SK-N-SH treated with all-trans-retinoic acid at 6 μM for 48 hours (cell line): ENCODE results near the gene KIAA0825.

ENCODE experiments used
- ATAC-seq: fragments of 200-7000 bp; cut with Tn5 transposase; 3 replicates; pipeline ENCODE4 v1.9.1; 2020; ENCODE audit warnings: mild to moderate bottlenecking, moderate library complexity
- ARNTL ChIP-seq: fragments of 450-650 bp; formaldehyde crosslinking; IDR thresholded peaks from 2 replicates; pipeline ENCODE4 v1.5.0; 2020; ENCODE audit warnings: low read depth, mild to moderate bottlenecking, moderate library complexity, borderline replicate concordance
- CREB5 ChIP-seq: fragments of 250-450 bp; sonication (Bioruptor Pico); IDR thresholded peaks from 2 replicates; pipeline ENCODE4 v1.5.1; 2020; ENCODE audit warnings: low read depth, mild to moderate bottlenecking, moderate library complexity
- CSDC2 ChIP-seq: fragments of 250-450 bp; sonication (Bioruptor Pico); IDR thresholded peaks from 2 replicates; pipeline ENCODE4 v1.5.0; 2020; ENCODE audit warnings: mild to moderate bottlenecking, moderate library complexity
- ESRRG ChIP-seq: fragments of 250-450 bp; sonication (Bioruptor Pico); IDR thresholded peaks from 2 replicates; pipeline ENCODE4 v1.6.1; 2021; ENCODE audit warnings: mild to moderate bottlenecking
- GLIS3 ChIP-seq: fragments of 250-450 bp; sonication (Bioruptor Pico); IDR thresholded peaks from 2 replicates; pipeline ENCODE4 v1.5.0; 2020; ENCODE audit warnings: mild to moderate bottlenecking, moderate library complexity
- ISL1 ChIP-seq: fragments of 250-450 bp; sonication (Bioruptor Pico); IDR thresholded peaks from 2 replicates; pipeline ENCODE4 v2.1.2; 2022; ENCODE audit warnings: mild to moderate bottlenecking, moderate library complexity
- OSR1 ChIP-seq: fragments of 250-450 bp; sonication (Bioruptor Pico); IDR thresholded peaks from 2 replicates; pipeline ENCODE4 v1.8.0; 2022; ENCODE audit warnings: moderate library complexity, mild to moderate bottlenecking, inconsistent platforms
- PPARA ChIP-seq: fragments of 250-450 bp; sonication (Bioruptor Pico); IDR thresholded peaks from 2 replicates; pipeline ENCODE4 v1.5.0; 2020; ENCODE audit warnings: mild to moderate bottlenecking, borderline replicate concordance
- RARB ChIP-seq: fragments of 250-450 bp; sonication (Bioruptor Pico); IDR thresholded peaks from 2 replicates; pipeline ENCODE4 v1.8.0; 2021; ENCODE audit warnings: mild to moderate bottlenecking, moderate library complexity
- TCF4 ChIP-seq: fragments of 250-450 bp; sonication (Bioruptor Pico); IDR thresholded peaks from 2 replicates; pipeline ENCODE4 v1.8.0; 2021; ENCODE audit warnings: mild to moderate bottlenecking, moderate library complexity, borderline replicate concordance
- TOX ChIP-seq: fragments of 250-450 bp; sonication (Bioruptor Pico); IDR thresholded peaks from 2 replicates; pipeline ENCODE4 v1.8.0; 2021; ENCODE audit warnings: mild to moderate bottlenecking, moderate library complexity, borderline replicate concordance
- TSHZ2 ChIP-seq: fragments of 250-450 bp; sonication (Bioruptor Pico); IDR thresholded peaks from 2 replicates; pipeline ENCODE4 v1.5.0; 2020; ENCODE audit warnings: mild to moderate bottlenecking, moderate library complexity
- ZC3H10 ChIP-seq: fragments of 250-450 bp; sonication (Bioruptor Pico); IDR thresholded peaks from 2 replicates; pipeline ENCODE4 v1.5.1; 2021; ENCODE audit warnings: mild to moderate bottlenecking, moderate library complexity
- ZFP3 ChIP-seq: fragments of 250-450 bp; sonication (Bioruptor Pico); IDR thresholded peaks from 2 replicates; pipeline ENCODE4 v1.5.0; 2020; ENCODE audit warnings: mild to moderate bottlenecking, moderate library complexity
- ZFP30 ChIP-seq: fragments of 450-650 bp; formaldehyde crosslinking; IDR thresholded peaks from 2 replicates; pipeline ENCODE4 v1.5.0; 2022; ENCODE audit warnings: mild to moderate bottlenecking, moderate library complexity
- ZNF565 ChIP-seq: fragments of 450-650 bp; formaldehyde crosslinking; conservative IDR thresholded peaks from 2 replicates; pipeline ENCODE4 v1.5.0; 2020; ENCODE audit warnings: low read depth, mild to moderate bottlenecking, moderate library complexity
- ZNF70 ChIP-seq: fragments of 450-650 bp; formaldehyde crosslinking; IDR thresholded peaks from 2 replicates; pipeline ENCODE4 v1.5.0; 2020; ENCODE audit warnings: mild to moderate bottlenecking, moderate library complexity
- ZNF8 ChIP-seq: fragments of 450-650 bp; formaldehyde crosslinking; IDR thresholded peaks from 2 replicates; pipeline ENCODE4 v1.5.0; 2020; ENCODE audit warnings: mild to moderate bottlenecking, moderate library complexity
- TF ChIP-seq, protein P1 (sequence below): fragments of 250-450 bp; sonication (Bioruptor Pico); IDR thresholded peaks from 2 replicates; pipeline ENCODE4 v1.8.0; 2020; ENCODE audit warnings: mild to moderate bottlenecking, moderate library complexity, borderline replicate concordance
- TF ChIP-seq, protein P2 (sequence below): fragments of 250-450 bp; sonication (Bioruptor Pico); IDR thresholded peaks from 2 replicates; pipeline ENCODE4 v1.5.1; 2021; ENCODE audit warnings: mild to moderate bottlenecking, moderate library complexity

Gene KIAA0825

GRCh38 chr5:94181895-94182294 is 436.5 kb downstream of the KIAA0825 start:
- peak; percentile 44; the same call in 2 of the 3 replicates for ATAC-seq
- TF ChIP-seq PPARA (CRISPR knock-in tag) (no peak), CSDC2 (CRISPR knock-in tag) (no peak), ZNF565 (CRISPR knock-in tag) (no peak), TCF4 (no peak), ZNF8 (CRISPR knock-in tag) (no peak), ZFP30 (no peak), ISL1 (CRISPR knock-in tag) (no peak), ARNTL (CRISPR knock-in tag) (no peak), ESRRG (CRISPR knock-in tag) (no peak), GLIS3 (CRISPR knock-in tag) (no peak), ZC3H10 (CRISPR knock-in tag) (no peak)
- TF ChIP-seq, protein P1, sequence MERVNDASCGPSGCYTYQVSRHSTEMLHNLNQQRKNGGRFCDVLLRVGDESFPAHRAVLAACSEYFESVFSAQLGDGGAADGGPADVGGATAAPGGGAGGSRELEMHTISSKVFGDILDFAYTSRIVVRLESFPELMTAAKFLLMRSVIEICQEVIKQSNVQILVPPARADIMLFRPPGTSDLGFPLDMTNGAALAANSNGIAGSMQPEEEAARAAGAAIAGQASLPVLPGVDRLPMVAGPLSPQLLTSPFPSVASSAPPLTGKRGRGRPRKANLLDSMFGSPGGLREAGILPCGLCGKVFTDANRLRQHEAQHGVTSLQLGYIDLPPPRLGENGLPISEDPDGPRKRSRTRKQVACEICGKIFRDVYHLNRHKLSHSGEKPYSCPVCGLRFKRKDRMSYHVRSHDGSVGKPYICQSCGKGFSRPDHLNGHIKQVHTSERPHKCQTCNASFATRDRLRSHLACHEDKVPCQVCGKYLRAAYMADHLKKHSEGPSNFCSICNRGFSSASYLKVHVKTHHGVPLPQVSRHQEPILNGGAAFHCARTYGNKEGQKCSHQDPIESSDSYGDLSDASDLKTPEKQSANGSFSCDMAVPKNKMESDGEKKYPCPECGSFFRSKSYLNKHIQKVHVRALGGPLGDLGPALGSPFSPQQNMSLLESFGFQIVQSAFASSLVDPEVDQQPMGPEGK, result no peak

DNA sequence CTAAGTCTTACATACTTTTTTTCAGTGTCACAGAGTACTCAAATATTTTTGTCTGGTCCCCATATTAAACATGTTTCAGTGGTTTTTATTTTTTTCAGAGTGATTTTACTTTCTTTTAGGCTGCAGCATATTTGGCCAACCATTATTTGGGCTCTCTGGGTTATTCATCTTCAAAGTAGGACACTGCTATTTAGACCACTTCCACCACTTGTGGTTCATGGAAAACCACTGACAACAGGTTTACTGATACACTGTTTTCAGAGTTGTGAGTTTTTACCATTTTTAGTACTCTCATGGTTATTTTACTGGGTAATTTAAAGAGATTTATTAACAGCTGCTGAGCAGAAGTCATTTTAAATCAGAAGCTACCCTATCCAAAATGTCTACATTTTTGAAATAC is 437.6 kb downstream of the KIAA0825 start:
- ATAC-seq, result no peak
- TF ChIP-seq GLIS3 (CRISPR knock-in tag) (no peak), ZNF70 (CRISPR knock-in tag) (no peak)

DNA sequence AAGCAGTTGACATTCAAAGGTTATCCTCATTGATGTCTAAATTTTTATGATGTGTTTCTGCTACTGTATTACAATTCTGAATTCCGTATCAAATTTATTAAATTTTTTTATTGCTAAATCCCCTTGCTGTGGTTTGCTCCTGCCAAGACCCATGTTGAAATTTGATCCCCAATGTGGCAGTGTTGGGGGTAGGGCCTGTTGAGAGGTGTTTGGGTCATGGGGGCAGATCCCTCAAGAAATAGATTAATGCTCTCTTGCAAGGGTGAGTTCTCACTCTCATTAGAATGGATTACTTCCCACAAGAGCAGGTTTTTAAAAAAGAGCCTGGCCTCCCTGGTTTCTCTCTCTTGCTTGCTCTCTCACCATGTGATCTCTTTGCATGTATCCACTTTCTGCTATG is 442.5 kb downstream of the KIAA0825 start:
- no peak for ATAC-seq
- no peak for TF ChIP-seq ESRRG (CRISPR knock-in tag)
- TF ChIP-seq ARNTL (CRISPR knock-in tag), result no peak
- no peak for TF ChIP-seq TSHZ2 (CRISPR knock-in tag)
- no peak for TF ChIP-seq ISL1 (CRISPR knock-in tag)
- TF ChIP-seq, protein P2, sequence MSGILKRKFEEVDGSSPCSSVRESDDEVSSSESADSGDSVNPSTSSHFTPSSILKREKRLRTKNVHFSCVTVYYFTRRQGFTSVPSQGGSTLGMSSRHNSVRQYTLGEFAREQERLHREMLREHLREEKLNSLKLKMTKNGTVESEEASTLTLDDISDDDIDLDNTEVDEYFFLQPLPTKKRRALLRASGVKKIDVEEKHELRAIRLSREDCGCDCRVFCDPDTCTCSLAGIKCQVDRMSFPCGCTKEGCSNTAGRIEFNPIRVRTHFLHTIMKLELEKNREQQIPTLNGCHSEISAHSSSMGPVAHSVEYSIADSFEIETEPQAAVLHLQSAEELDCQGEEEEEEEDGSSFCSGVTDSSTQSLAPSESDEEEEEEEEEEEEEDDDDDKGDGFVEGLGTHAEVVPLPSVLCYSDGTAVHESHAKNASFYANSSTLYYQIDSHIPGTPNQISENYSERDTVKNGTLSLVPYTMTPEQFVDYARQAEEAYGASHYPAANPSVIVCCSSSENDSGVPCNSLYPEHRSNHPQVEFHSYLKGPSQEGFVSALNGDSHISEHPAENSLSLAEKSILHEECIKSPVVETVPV (CRISPR knock-in tag), result no peak
- no peak for TF ChIP-seq OSR1
- TF ChIP-seq ZC3H10 (CRISPR knock-in tag), result no peak
- TF ChIP-seq GLIS3 (CRISPR knock-in tag), result no peak
- no peak for TF ChIP-seq ZFP30
- TF ChIP-seq PPARA (CRISPR knock-in tag), result no peak
- no peak for TF ChIP-seq ZNF8 (CRISPR knock-in tag)
- TF ChIP-seq ZNF70 (CRISPR knock-in tag), result no peak
- TF ChIP-seq TOX (CRISPR knock-in tag), result no peak
- no peak for TF ChIP-seq ZNF565 (CRISPR knock-in tag)

GRCh38 chr5:94174748-94175411 is 443.5 kb downstream of the KIAA0825 start:
- TF ChIP-seq CSDC2 (CRISPR knock-in tag) (0 out of 2 replicates have a peak, but pooled peaks have one; percentile 26), ISL1 (CRISPR knock-in tag) (peak; percentile 67), CREB5 (no peak), ZFP3 (CRISPR knock-in tag) (no peak), OSR1 (no peak), RARB (CRISPR knock-in tag) (no peak), ZNF70 (CRISPR knock-in tag) (no peak), GLIS3 (CRISPR knock-in tag) (no peak), TCF4 (no peak)
- TF ChIP-seq, protein P1, result no peak
- peak; percentile 91 for ATAC-seq
